K562 (cell line): Measurements from ENCODE around the gene SFN.

Experiments used
- ELF4 ChIP-seq: fragments of 450-650 bp; formaldehyde crosslinking; IDR thresholded peaks from 2 replicates; pipeline ENCODE4 v1.4.0; 2022; ENCODE audit warnings: missing genetic modification characterization
- NR1H2 ChIP-seq: sonication (generic); formaldehyde crosslinking; IDR thresholded peaks from 2 replicates; pipeline ENCODE4 v1.4.0; 2020; ENCODE audit warnings: mild to moderate bottlenecking, missing genetic modification reagents
- SREBF2 ChIP-seq: sonication (generic); formaldehyde crosslinking; IDR thresholded peaks from 2 replicates; pipeline ENCODE4 v1.4.0; 2020; ENCODE audit warnings: mild to moderate bottlenecking, missing genetic modification reagents
- ZNF780A ChIP-seq: fragments of 250-450 bp; sonication (Bioruptor Pico); IDR thresholded peaks from 2 replicates; pipeline ENCODE4 v1.5.0; 2021; ENCODE audit warnings: mild to moderate bottlenecking
- TF ChIP-seq, protein P1 (sequence below): sonication (generic); formaldehyde crosslinking; IDR thresholded peaks from 2 replicates; pipeline ENCODE4 v1.9.0; 2022; ENCODE audit warnings: mild to moderate bottlenecking, missing genetic modification reagents

DNA sequence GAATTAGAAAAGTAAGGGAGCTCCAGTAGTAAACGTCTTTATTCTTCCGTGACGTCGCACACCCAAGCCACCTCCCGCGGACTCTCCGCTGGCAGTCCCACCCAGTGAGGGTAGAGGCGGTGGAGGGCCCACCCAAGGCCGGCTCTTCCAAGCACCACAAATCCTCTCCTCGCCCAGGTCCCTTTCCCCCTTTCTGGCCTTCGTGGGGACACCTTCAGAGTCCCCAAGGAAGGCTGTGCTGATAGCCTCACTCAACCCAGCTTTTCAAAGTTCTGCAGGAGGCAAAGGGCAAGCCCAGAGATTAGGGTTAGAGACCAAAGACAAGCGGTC, 27.5 kb downstream of the SFN start:
- TF ChIP-seq ZNF780A (no peak), SREBF2 (no peak), ELF4 (no peak), NR1H2 (CRISPR knock-in tag) (no peak)
- TF ChIP-seq, protein P1, sequence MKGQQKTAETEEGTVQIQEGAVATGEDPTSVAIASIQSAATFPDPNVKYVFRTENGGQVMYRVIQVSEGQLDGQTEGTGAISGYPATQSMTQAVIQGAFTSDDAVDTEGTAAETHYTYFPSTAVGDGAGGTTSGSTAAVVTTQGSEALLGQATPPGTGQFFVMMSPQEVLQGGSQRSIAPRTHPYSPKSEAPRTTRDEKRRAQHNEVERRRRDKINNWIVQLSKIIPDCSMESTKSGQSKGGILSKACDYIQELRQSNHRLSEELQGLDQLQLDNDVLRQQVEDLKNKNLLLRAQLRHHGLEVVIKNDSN (CRISPR knock-in tag): no peak
